ENCODE measurements around the gene FBXL19.

Gene FBXL19

GRCh38 chr16:30958175-30959079 is 35.1 kb downstream of the FBXL19 start:
- Mint-ChIP-seq H3K4me1 (ENCODE audit: low read depth in 2 of 2) (peaks cover 25 to 34% of the 10 kb centered on the region in 2 donors), H3K27me3 (no peaks in the 10 kb centered on the region), H3K27ac (peak overlapping the region; percentile 91 to 94), H3K9me3 (no peaks in the 10 kb centered on the region), H3K4me3 (peak overlapping the region; percentile 93 to 95), H3K36me3 (ENCODE audit: insufficient read depth) (peaks cover 67% of the 10 kb centered on the region)
- ATAC-seq (replicated peaks) (peak; percentile 31), DNase-seq (peak in 1 of 3 experiments; percentile 56)

- Mint-ChIP-seq H3K4me3 (no peak overlapping the region), H3K9me3 (no peaks in the 10 kb centered on the region), H3K27me3 (no peaks in the 10 kb centered on the region), H3K4me1 (ENCODE audit: low read depth in 2 of 2) (peaks cover 30% of the 10 kb centered on the region in 2 donors), H3K27ac (peak overlapping the region in 1 of 2 donors; percentile 55), H3K36me3 (ENCODE audit: insufficient read depth) (peaks cover 86% of the 10 kb centered on the region)
- ATAC-seq (replicated peaks) (no peak), DNase-seq (no peak)
Measured at GRCh38 chr16:30961384-30961783, 38.0 kb downstream of the FBXL19 start.

GRCh38 chr16:30963925-30964511 is 40.6 kb downstream of the FBXL19 start:
- peaks cover 88% of the 10 kb centered on the region for H3K36me3 Mint-ChIP-seq (ENCODE audit: insufficient read depth)
- peaks cover 21 to 25% of the 10 kb centered on the region in 2 donors for H3K4me1 Mint-ChIP-seq (ENCODE audit: low read depth in 2 of 2)
- peak overlapping the region in 1 of 2 donors; percentile 54 for H3K27ac Mint-ChIP-seq
- H3K9me3 Mint-ChIP-seq: no peaks in the 10 kb centered on the region
- H3K4me3 Mint-ChIP-seq: no peak overlapping the region
- no peak for DNase-seq
- no peak for ATAC-seq (replicated peaks)
- H3K27me3 Mint-ChIP-seq: no peaks in the 10 kb centered on the region

GRCh38 chr16:30964574-30965226 is 41.3 kb downstream of the FBXL19 start:
- Mint-ChIP-seq H3K4me3 (no peak overlapping the region), H3K9me3 (no peaks in the 10 kb centered on the region), H3K27ac (peak overlapping the region; percentile 54 to 88), H3K4me1 (ENCODE audit: low read depth in 2 of 2) (peaks cover 15 to 20% of the 10 kb centered on the region in 2 donors), H3K36me3 (ENCODE audit: insufficient read depth) (peaks cover 88% of the 10 kb centered on the region), H3K27me3 (no peaks in the 10 kb centered on the region)
- no peak for DNase-seq
- ATAC-seq (replicated peaks): no peak

GRCh38 chr16:30965436-30965835 is 42.1 kb downstream of the FBXL19 start:
- no peak overlapping the region for H3K4me3 Mint-ChIP-seq
- H3K9me3 Mint-ChIP-seq: no peaks in the 10 kb centered on the region
- no peak for ATAC-seq (replicated peaks)
- H3K4me1 Mint-ChIP-seq (ENCODE audit: low read depth in 2 of 2): peaks cover 7 to 12% of the 10 kb centered on the region in 2 donors
- H3K36me3 Mint-ChIP-seq (ENCODE audit: insufficient read depth): peaks cover 90% of the 10 kb centered on the region
- peak overlapping the region in 1 of 2 donors; percentile 88 for H3K27ac Mint-ChIP-seq
- DNase-seq: no peak
- no peaks in the 10 kb centered on the region for H3K27me3 Mint-ChIP-seq

GRCh38 chr16:30966033-30966619 is 42.8 kb downstream of the FBXL19 start:
- Mint-ChIP-seq H3K36me3 (ENCODE audit: insufficient read depth) (peaks cover 90% of the 10 kb centered on the region), H3K4me3 (peak overlapping the region in 1 of 2 donors; percentile 10), H3K9me3 (no peaks in the 10 kb centered on the region), H3K27ac (no peak overlapping the region), H3K4me1 (ENCODE audit: low read depth in 2 of 2) (peaks cover 6 to 10% of the 10 kb centered on the region in 2 donors), H3K27me3 (no peaks in the 10 kb centered on the region)
- ATAC-seq (replicated peaks): no peak
- no peak for DNase-seq

- no peaks in the 10 kb centered on the region for H3K27me3 Mint-ChIP-seq
- no peaks in the 10 kb centered on the region for H3K9me3 Mint-ChIP-seq
- DNase-seq: no peak
- ATAC-seq (replicated peaks): no peak
- H3K36me3 Mint-ChIP-seq (ENCODE audit: insufficient read depth): peaks cover 79% of the 10 kb centered on the region
- H3K4me1 Mint-ChIP-seq (ENCODE audit: low read depth in 2 of 2): peaks cover 3 to 10% of the 10 kb centered on the region in 2 donors
- H3K27ac Mint-ChIP-seq: peak overlapping the region in 1 of 2 donors; percentile 51
- H3K4me3 Mint-ChIP-seq: no peak overlapping the region
Measured at GRCh38 chr16:30967795-30968194, 44.4 kb downstream of the FBXL19 start.

GRCh38 chr16:30969246-30969842 is 46.0 kb downstream of the FBXL19 start:
- DNase-seq (no peak), ATAC-seq (replicated peaks) (no peak)
- Mint-ChIP-seq H3K27ac (peak overlapping the region in 1 of 2 donors; percentile 36), H3K36me3 (ENCODE audit: insufficient read depth) (peaks cover 79% of the 10 kb centered on the region), H3K27me3 (no peaks in the 10 kb centered on the region), H3K4me1 (ENCODE audit: low read depth in 2 of 2) (peaks cover 13 to 15% of the 10 kb centered on the region in 2 donors), H3K9me3 (no peaks in the 10 kb centered on the region), H3K4me3 (no peak overlapping the region)

- no peaks in the 10 kb centered on the region for H3K27me3 Mint-ChIP-seq
- H3K36me3 Mint-ChIP-seq (ENCODE audit: insufficient read depth): peaks cover 70% of the 10 kb centered on the region
- peaks cover 10 to 15% of the 10 kb centered on the region in 2 donors for H3K4me1 Mint-ChIP-seq (ENCODE audit: low read depth in 2 of 2)
- H3K9me3 Mint-ChIP-seq: no peaks in the 10 kb centered on the region
- no peak overlapping the region for H3K4me3 Mint-ChIP-seq
- no peak overlapping the region for H3K27ac Mint-ChIP-seq
- DNase-seq (no peak), ATAC-seq (replicated peaks) (no peak)
Measured at GRCh38 chr16:30971298-30971697, 47.9 kb downstream of the FBXL19 start.

GRCh38 chr16:30972872-30973271 is 49.5 kb downstream of the FBXL19 start:
- Mint-ChIP-seq H3K4me3 (no peak overlapping the region), H3K27me3 (no peaks in the 10 kb centered on the region), H3K27ac (peak overlapping the region in 1 of 2 donors; percentile 47), H3K4me1 (ENCODE audit: low read depth in 2 of 2) (peaks cover 8 to 19% of the 10 kb centered on the region in 2 donors), H3K36me3 (ENCODE audit: insufficient read depth) (peaks cover 64% of the 10 kb centered on the region), H3K9me3 (no peaks in the 10 kb centered on the region)
- ATAC-seq (replicated peaks): no peak
- no peak for DNase-seq

GRCh38 chr16:30974348-30974747 is 51.0 kb downstream of the FBXL19 start:
- DNase-seq (no peak), ATAC-seq (replicated peaks) (no peak)
- Mint-ChIP-seq H3K36me3 (ENCODE audit: insufficient read depth) (peaks cover 60% of the 10 kb centered on the region), H3K27ac (peak overlapping the region; percentile 20 to 31), H3K4me3 (no peak overlapping the region), H3K27me3 (no peaks in the 10 kb centered on the region), H3K4me1 (ENCODE audit: low read depth in 2 of 2) (peaks cover 10 to 23% of the 10 kb centered on the region in 2 donors), H3K9me3 (no peaks in the 10 kb centered on the region)

GRCh38 chr16:30976486-30976885 is 53.1 kb downstream of the FBXL19 start:
- Mint-ChIP-seq H3K36me3 (ENCODE audit: insufficient read depth) (peaks cover 46% of the 10 kb centered on the region), H3K4me3 (no peak overlapping the region), H3K27ac (peak overlapping the region; percentile 62 to 85), H3K9me3 (no peaks in the 10 kb centered on the region), H3K27me3 (no peaks in the 10 kb centered on the region), H3K4me1 (ENCODE audit: low read depth in 2 of 2) (peaks cover 10 to 23% of the 10 kb centered on the region in 2 donors)
- ATAC-seq (replicated peaks) (no peak), DNase-seq (no peak)

- peaks cover 44% of the 10 kb centered on the region for H3K36me3 Mint-ChIP-seq (ENCODE audit: insufficient read depth)
- DNase-seq: no peak
Measured at GRCh38 chr16:30977502-30977901, 54.1 kb downstream of the FBXL19 start.

More at GRCh38 chr16:30977502-30977901, 54.1 kb downstream of the FBXL19 start:
- Mint-ChIP-seq H3K27me3 (no peaks in the 10 kb centered on the region), H3K4me1 (ENCODE audit: low read depth in 2 of 2) (peaks cover 10 to 23% of the 10 kb centered on the region in 2 donors), H3K4me3 (no peak overlapping the region), H3K27ac (peak overlapping the region; percentile 76 to 86), H3K9me3 (no peaks in the 10 kb centered on the region)
- ATAC-seq (replicated peaks): no peak
